Caco-2 (cell line): ENCODE measurements around the gene LRRC59. TPM values are rescaled to one million over a fixed set of nuclear protein-coding genes. Genes with fewer than 3 reads are reported as not detected.

Experiments
- BruUV-seq: library from RNA; stranded (reverse); fragments of 400-500 nt; replicated peaks from 2 replicates; lab custom pipeline; 2021; lab: Mats Ljungman, UMichigan
- CTCF ChIA-PET: fragments of 300-600 bp; sonication (Branson Sonifier 250); formaldehyde crosslinking; loops from one replicate; lab custom pipeline; 2022; ENCODE audit warnings: antibody characterized with exemption; lab: Charles Lee
- POLR2A ChIA-PET: fragments of 300-600 bp; sonication (Branson Sonifier 250); formaldehyde crosslinking; loops from one replicate; lab custom pipeline; 2022; ENCODE audit warnings: antibody characterized with exemption; lab: Charles Lee
- DNase-seq, 2 experiments: peaks; one replicate each; pipeline versions ENCODE4 v3.0.0 to v3.0.0-alpha.2; 2020 to 2022
- H3K27me3 ChIP-seq: replicated peaks from 2 replicates; pipeline ENCODE4 v1.6.0; 2011; ENCODE audit warnings: low read length; ENCODE audit not compliant: control insufficient read depth, insufficient read depth
- H3K36me3 ChIP-seq: 2 replicates; pipeline ENCODE4 v1.5.1; 2011; ENCODE audit warnings: low read length; ENCODE audit not compliant: control insufficient read depth, insufficient read depth
- H3K4me1 ChIP-seq: fragments of 250-450 bp; sonication (Bioruptor Pico); 2 replicates; pipeline ENCODE4 v1.5.1; 2020; ENCODE audit warnings: mild to moderate bottlenecking
- H3K4me3 ChIP-seq: 2 replicates; pipeline ENCODE4 v1.5.1; 2011; ENCODE audit warnings: low read depth, mild to moderate bottlenecking, control low read depth, low read length
- H3K9me3 ChIP-seq: fragments of 250-450 bp; sonication (Bioruptor Pico); 2 replicates; pipeline ENCODE4 v1.5.1; 2020; ENCODE audit warnings: mild to moderate bottlenecking, moderate library complexity
- H3K27ac Mint-ChIP-seq: one replicate; pipeline ENCODE4 v1.8.0; 2022; ENCODE audit warnings: mixed read lengths; ENCODE audit not compliant: unreplicated experiment
- H3K27me3 Mint-ChIP-seq: one replicate; pipeline ENCODE4 v1.8.0; 2022; ENCODE audit warnings: mixed read lengths; ENCODE audit not compliant: insufficient read depth, unreplicated experiment
- H3K36me3 Mint-ChIP-seq: one replicate; pipeline ENCODE4 v1.8.0; 2022; ENCODE audit warnings: mild to moderate bottlenecking, mixed read lengths; ENCODE audit not compliant: insufficient read depth, unreplicated experiment
- H3K4me1 Mint-ChIP-seq: one replicate; pipeline ENCODE4 v1.8.0; 2022; ENCODE audit warnings: low read depth, mixed read lengths; ENCODE audit not compliant: unreplicated experiment
- H3K4me3 Mint-ChIP-seq: one replicate; pipeline ENCODE4 v1.8.0; 2022; ENCODE audit warnings: mild to moderate bottlenecking, moderate library complexity, mixed read lengths; ENCODE audit not compliant: unreplicated experiment
- H3K9me3 Mint-ChIP-seq: one replicate; pipeline ENCODE4 v1.8.0; 2022; ENCODE audit warnings: mixed read lengths; ENCODE audit not compliant: unreplicated experiment
- CTCF ChIP-seq, 2 experiments: fragments of 200-600 bp in 1 of 2; IDR thresholded peaks; 1 replicate in 1 of 2; 2 replicates in 1 of 2; pipeline versions ENCODE4 v1.5.1 to v1.8.0; 2011 to 2022; ENCODE audit warnings: antibody characterized with exemption in 1 of 2, control low read depth in 1 of 2, inconsistent platforms in 1 of 2, low read depth in 1 of 2, low read length in 1 of 2, mild to moderate bottlenecking in 1 of 2, moderate library complexity in 1 of 2; ENCODE audit not compliant: insufficient read depth in 1 of 2, severe bottlenecking in 1 of 2, unreplicated experiment in 1 of 2
- intact Hi-C: fragments of 100-400 bp; cut with micrococcal nuclease; formaldehyde crosslinking; loops from one replicate; pipeline ENCODE4 v1.10.0; 2022; ENCODE audit not compliant: unreplicated experiment
- total RNA-seq: library from RNA; stranded (reverse); gene quantifications from 2 replicates; pipeline ENCODE4 v1.2.3, GENCODE V29; 2022

Gene LRRC59
- total RNA-seq, 1 experiment from 2014 or later: 324 TPM

- H3K4me3 ChIP-seq: no peak overlapping the region
- H3K36me3 ChIP-seq: peaks cover 16% of the 10 kb centered on the region
- H3K4me1 ChIP-seq: no peaks in the 10 kb centered on the region
- ChIA-PET CTCF (interaction anchor here (0.8 to 1.5 kb wide), 2 partner anchors 9 to 72 kb away, joined by 3 to 4 read pairs; no protein-coding TSS in a partner anchor), POLR2A (no interaction called here)
- H3K27me3 ChIP-seq: no peaks in the 10 kb centered on the region
- no peak overlapping the region for H3K4me3 Mint-ChIP-seq
- no peaks in the 10 kb centered on the region for H3K9me3 Mint-ChIP-seq
- peaks cover 57% of the 10 kb centered on the region for H3K36me3 Mint-ChIP-seq
- no peaks in the 10 kb centered on the region for H3K4me1 Mint-ChIP-seq
- no peaks in the 10 kb centered on the region for H3K9me3 ChIP-seq
- H3K27ac Mint-ChIP-seq: no peak overlapping the region
- TSS peak; percentile 6 for BruUV-seq
- intact Hi-C loops: no loop called here
- H3K27me3 Mint-ChIP-seq: no peaks in the 10 kb centered on the region
- peak in 1 of 2 experiments; percentile 50 for DNase-seq
- TF ChIP-seq CTCF (IDR thresholded peaks at IDR 0.05; ENCODE audit: insufficient read depth in 1 of 2, low read depth in 1 of 2, low read length in 1 of 2, severe bottlenecking in 1 of 2, unreplicated experiment in 1 of 2): no peak
These were observed 41.5 kb downstream of the LRRC59 start for GRCh38 chr17:50355701-50356341.

- Mint-ChIP-seq H3K4me3 (no peak overlapping the region), H3K27ac (no peak overlapping the region), H3K27me3 (no peaks in the 10 kb centered on the region), H3K4me1 (no peaks in the 10 kb centered on the region), H3K9me3 (no peaks in the 10 kb centered on the region), H3K36me3 (peaks cover 52% of the 10 kb centered on the region)
- Histone ChIP-seq H3K9me3 (no peaks in the 10 kb centered on the region), H3K27me3 (no peaks in the 10 kb centered on the region), H3K36me3 (peaks cover 16% of the 10 kb centered on the region), H3K4me1 (no peaks in the 10 kb centered on the region), H3K4me3 (no peak overlapping the region)
- intact Hi-C loops: no loop called here
- CTCF ChIA-PET: interaction anchor here (0.8 to 1.5 kb wide), 2 partner anchors 10 to 72 kb away, joined by 3 to 4 read pairs; no protein-coding TSS in a partner anchor
- POLR2A ChIA-PET: no interaction called here
- peak in 1 of 2 experiments; percentile 44 for DNase-seq
- no peak for TF ChIP-seq CTCF (IDR thresholded peaks at IDR 0.05; ENCODE audit: insufficient read depth in 1 of 2, low read depth in 1 of 2, low read length in 1 of 2, severe bottlenecking in 1 of 2, unreplicated experiment in 1 of 2)
- no TSS peak for BruUV-seq
These were observed 42.0 kb downstream of the LRRC59 start for GRCh38 chr17:50355336-50355700.

GRCh38 chr17:50354776-50355175, 42.5 kb downstream of the LRRC59 start:
- H3K4me1 Mint-ChIP-seq: no peaks in the 10 kb centered on the region
- no peaks in the 10 kb centered on the region for H3K27me3 Mint-ChIP-seq
- BruUV-seq: no TSS peak
- no peak overlapping the region for H3K27ac Mint-ChIP-seq
- H3K27me3 ChIP-seq: no peaks in the 10 kb centered on the region
- no peak overlapping the region for H3K4me3 ChIP-seq
- H3K9me3 Mint-ChIP-seq: no peaks in the 10 kb centered on the region
- no peak for DNase-seq
- POLR2A ChIA-PET: no interaction called here
- H3K4me3 Mint-ChIP-seq: no peak overlapping the region
- CTCF ChIA-PET: interaction anchor here (1.0 to 1.5 kb wide), 2 partner anchors 8 to 10 kb away, joined by 3 to 4 read pairs; no protein-coding TSS in a partner anchor
- H3K36me3 ChIP-seq: peaks cover 16% of the 10 kb centered on the region
- no peaks in the 10 kb centered on the region for H3K4me1 ChIP-seq
- H3K9me3 ChIP-seq: no peaks in the 10 kb centered on the region
- intact Hi-C loops: no loop called here
- H3K36me3 Mint-ChIP-seq: peaks cover 47% of the 10 kb centered on the region
- TF ChIP-seq CTCF (IDR thresholded peaks at IDR 0.05; ENCODE audit: insufficient read depth in 1 of 2, low read depth in 1 of 2, low read length in 1 of 2, severe bottlenecking in 1 of 2, unreplicated experiment in 1 of 2): no peak
